Hippocampal formation (tissue), 2 donors: ENCODE data around the gene ZNF267.
"Not testable (repeated sequence)": the region's sequence is repeated elsewhere in the genome, so short reads cannot be mapped to it uniquely, and the experiment has no call there.

ENCODE experiments used
- DNase-seq, 2 donors: peaks; one replicate each; lab custom pipeline; 2025; lab: John Stamatoyannopoulos, UW

The ZNF267 gene

DNA sequence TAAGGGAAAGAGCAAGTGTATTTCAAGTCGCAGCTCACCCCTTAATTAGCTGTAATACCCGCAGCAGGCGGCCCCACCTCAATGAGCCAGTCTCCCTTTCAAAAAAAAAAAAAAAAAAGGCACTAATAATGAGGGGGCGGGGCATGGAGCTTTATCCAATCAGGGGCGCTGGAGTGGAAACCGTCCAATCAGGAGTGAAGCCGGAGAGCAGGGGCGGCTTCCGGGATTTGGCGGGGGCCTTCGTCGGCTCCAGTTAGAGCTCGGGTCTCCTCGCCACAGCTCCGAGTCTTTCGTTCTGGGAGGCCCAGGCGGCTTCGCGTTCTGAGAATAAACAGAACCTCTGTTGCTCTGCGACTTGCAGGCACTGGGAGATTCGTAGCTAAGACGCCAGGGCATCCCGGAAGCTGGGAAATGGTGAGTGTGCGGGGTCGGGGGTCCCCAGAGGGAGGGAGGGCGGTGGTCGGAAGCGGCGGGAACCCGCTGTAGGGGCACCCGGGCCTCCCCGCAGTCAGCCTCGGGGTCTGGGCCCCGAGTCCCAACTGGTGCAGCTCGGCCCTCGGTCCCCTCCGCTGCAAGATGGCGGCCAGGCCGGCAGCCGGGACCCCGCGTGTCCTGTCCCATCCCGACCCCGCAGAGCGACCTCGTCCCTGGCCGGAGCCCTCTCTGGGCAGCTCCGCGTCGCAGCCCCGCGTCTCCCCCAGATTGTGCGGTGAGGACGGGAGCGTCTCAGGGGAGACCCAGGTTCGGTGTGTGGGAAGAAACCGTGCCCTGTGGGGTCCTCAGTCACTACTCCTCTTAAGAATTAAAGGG, at the start of gene ZNF267:
Gene ZNF267 (plus strand): TSS at position 252 of the 810 bp plus-strand sequence. CDS start 160 bp downstream, at position 412.
- DNase-seq = peak; percentile 74 to 84

DNA sequence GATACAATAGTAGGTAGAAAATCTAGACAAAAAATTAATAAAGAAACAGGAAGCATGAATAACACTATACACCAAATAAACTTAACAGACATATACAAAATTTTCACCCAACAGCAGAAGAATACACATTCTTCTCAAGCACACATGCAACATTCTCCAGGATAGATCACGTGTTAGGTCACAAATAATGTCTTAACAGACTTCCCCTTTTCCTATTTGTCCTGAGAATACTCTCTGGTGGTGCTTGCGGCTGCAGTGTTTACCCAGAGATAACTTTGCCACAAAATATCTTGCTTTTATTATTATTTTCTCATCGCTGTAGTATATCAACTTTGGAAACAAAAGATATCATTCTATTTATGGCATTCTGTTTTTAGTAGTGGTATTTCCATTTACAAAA, 40.6 kb upstream of the ZNF267 start:
- no peak for DNase-seq

DNA sequence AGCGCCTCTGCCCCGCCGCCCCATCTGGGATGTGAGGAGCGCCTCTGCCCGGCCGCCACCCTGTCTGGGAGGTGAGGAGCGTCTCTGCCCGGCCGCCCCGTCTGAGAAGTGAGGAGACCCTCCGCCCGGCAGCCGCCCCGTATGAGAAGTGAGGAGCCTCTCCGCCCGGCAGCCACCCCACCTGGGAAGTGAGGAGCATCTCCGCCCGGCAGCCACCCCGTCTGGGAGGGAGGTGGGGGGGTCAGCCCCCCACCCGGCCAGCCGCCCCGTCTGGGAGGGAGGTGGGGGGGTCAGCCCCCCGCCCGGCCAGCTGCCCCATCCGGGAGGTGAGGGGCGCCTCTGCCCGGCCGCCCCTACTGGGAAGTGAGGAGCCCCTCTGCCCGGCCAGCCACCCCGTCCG, 37.2 kb upstream of the ZNF267 start:
- DNase-seq = not testable (repeated sequence)

DNA sequence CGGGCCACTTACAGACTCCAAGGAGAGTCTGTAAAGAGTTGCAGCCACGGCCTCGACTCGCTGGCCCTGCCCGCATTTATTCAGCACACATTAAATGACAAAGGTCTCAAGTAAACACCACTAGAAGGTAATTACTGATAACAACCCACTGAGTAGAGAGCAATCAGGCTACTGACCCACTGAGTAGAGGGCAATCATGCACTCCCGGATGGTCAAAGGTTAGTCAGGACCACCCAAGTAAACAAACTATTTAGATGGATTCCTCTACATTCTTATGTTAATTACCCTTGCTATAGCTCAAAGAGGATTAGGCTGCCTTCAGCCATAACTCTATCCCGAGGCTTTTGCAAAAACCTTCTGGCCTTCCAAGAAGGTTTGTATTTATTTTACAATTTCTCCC, 30.7 kb upstream of the ZNF267 start:
- no peak for DNase-seq

DNA sequence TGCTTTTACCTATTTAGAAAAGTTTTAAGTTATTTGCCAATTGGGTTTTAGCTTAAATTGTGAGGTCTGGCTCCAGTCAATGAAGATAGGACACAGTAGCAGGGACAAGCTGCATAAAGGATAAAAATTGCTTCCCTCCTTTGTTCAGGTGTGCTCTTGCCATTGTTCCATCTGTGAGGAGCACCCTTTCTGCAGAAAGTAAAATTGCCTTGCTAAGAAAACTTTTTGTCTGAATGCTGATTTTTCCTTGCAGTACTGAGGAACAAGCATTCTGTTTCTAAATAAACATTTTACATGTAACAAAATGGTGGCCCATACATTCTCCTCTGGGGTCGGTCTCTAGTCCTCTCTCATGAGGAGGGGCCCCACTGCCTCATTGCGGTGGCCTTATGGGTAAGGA, 25.0 kb upstream of the ZNF267 start:
- not testable (repeated sequence) for DNase-seq

DNA sequence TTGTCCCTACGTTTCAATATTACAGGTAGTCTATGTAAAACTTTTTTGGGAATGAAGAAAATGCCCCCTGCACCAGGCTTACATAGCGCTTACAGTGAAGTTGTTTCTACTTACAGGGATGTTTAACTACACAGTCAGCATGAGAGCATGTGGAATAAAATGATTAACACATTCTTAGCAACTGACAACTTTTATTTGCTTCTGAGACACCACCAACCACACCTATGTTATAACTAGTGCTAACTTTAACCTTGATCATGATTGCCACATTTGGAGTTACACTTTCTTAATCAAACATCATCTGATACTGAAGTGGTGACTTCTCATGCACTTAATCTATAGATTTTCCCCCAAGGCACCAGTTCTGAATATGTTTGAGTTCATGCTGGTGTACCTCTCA, 20.3 kb upstream of the ZNF267 start:
- no peak for DNase-seq

DNA sequence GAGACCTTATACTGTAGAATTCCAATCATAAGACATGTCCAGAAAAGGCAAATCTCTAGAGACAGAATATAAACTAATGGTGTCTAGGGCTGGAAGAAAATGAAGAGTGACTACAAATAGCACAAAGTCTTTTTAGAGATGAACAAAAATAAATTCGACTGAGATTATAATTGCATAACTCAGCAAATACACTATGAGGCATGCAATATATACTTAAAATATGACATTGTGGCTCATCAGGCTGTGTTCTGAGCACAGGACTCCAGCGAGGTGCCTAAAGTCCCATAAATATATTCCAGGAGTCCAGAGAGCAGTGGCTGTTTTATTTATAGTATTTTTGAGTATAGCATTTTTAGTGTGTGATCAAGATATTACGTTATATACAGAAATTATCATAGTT, 13.1 kb upstream of the ZNF267 start:
- no peak for DNase-seq

DNA sequence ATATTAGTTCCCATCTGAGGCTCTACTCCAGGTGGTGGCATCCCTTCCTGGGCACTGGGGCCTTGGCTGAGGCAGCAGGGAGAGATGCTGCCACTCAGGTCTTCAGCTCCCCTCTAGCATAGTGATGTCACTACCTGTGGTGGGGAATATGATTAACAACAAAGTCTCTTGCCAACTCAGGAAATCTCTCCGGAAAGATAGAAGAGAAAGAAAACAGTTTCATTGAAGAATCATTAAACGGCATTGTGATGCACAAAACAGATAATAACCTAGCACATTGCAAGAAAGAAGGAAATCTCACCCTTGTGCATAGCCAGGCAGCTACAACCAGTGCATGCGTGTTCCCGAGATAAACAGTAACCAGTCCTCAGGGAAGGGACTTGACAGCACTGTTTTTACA, 12.2 kb upstream of the ZNF267 start:
- no peak for DNase-seq

DNA sequence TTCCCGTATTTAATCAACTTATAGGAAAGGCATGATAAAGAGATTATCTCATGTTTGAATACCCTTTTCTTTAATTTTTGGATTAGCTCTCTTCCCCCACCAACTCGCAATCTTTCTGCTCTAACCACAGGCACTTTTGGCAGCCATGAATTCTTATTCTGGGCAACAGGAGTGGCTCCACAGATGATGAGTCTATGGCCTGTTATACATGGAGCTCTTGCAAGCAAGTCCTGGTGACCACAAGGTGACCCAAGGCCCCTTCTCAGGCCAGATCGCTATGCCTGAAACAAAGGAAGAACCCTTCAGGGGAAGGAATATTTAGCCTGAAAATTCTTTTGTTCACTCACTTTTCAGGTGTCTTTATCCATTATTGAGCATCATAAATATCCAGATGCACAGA, 10.8 kb upstream of the ZNF267 start:
- DNase-seq = no peak

DNA sequence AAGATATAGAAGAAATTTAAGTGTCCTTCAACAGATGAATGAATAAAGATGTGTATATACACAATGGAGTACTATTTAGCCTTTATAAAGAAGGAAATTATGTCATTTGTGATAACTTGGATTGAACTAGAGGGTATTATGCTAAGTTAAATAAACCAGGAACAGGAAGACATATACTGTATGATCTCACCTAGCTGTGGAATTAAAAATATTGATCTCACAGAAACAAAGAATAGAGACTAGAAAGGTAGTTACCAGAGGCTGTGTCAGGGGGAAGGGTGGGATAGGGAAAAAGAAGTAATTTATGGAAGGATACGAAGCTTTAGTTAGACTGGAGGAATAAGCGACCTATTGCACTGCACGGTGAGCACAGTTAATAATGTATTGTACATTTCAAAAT, 5.4 kb upstream of the ZNF267 start:
- no peak for DNase-seq

DNA sequence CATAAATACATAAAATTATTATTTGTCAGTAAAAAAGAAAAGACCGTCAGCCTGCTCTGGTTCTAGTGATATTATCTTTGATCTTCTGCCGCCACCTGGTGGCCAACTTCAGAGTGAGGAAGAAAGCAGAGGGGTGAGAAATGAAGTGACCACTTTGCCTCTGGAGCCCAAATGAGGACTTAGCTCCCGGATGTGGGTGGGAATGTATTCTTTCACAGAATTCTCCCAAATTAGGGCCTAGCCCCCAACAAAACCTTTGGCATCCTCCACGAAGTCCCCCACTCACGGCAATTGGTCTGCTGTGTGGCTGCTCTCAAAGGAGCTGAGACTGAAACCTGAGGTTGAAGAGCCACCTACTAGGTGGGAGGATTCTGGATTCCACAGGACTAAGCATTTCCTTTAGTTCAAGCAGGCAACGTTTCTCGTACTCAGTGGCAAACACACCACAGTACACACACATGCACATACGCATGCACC, 4.9 kb upstream of the ZNF267 start:
- peak; percentile 61 to 69 for DNase-seq

DNA sequence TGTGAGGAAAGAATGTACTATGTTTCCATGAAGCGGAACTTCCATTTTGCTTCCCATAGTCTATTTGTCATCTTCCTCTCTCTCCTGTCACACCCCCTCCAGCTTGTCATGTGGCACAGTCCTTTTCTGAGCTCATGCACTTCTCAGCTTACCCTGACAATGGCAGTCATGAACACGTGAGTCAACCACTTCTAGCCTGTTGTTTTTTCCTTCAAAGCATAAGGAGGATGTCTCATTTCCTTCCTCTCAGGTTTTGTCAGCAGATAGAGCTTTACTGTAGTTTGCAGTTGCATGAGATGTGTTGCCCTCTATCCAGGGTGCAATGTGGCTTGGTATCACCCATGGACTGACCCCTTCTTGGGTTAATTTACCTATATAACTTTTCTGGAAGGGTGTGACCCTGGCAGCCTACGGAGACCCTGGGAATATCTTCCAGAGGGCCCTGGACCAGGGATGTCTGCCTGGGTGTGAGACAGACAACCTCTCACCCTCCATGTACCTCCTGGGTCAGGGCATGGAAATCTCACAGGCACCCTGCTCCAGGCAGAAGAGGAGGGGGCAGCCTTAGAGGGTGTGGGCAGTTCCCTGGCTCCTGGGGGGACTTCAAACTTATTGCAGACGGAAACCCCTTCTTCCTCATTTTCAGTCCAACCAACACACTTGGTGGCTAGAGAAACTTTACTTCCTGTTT, 4.0 kb upstream of the ZNF267 start:
- DNase-seq = peak; percentile 17 to 33

DNA sequence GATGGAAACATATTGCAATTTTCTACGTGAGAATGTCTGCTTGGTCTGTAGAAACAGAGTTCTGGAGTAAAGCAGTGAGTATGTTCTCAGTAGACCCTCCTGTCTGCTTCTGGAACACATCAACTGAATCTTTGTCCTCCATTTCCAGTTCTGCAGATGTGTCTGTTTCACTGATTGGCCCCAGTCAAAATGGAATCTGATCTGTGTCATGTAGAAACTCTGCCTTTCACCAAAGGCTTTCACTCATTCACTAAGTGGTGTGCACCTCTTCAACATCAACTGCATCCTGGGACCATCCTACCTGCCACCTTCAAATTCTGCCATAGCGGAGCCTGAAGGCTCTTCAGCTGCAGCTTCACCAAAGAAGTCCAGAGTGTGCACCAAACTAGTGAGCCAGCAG, 2.8 kb upstream of the ZNF267 start:
- no peak for DNase-seq

DNA sequence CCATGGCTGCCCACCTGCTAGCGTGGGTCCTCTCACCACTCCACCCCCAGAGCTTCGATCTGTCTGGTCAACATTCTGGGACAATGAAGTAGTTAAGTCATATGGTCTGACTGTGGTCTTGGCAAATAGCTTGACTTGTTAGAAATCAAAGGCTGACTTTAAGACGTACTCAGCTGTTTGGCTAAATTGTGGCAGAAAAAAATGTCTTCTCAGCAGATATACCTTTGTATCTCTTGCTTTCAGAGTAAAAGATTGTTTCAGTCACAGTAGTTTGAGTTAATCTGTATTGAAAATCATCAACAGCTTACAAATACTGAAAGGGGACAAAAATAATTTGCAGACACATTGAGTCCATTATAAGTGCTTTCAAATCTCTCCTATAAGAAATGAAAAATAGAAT, 2.1 kb upstream of the ZNF267 start:
- DNase-seq = no peak

DNA sequence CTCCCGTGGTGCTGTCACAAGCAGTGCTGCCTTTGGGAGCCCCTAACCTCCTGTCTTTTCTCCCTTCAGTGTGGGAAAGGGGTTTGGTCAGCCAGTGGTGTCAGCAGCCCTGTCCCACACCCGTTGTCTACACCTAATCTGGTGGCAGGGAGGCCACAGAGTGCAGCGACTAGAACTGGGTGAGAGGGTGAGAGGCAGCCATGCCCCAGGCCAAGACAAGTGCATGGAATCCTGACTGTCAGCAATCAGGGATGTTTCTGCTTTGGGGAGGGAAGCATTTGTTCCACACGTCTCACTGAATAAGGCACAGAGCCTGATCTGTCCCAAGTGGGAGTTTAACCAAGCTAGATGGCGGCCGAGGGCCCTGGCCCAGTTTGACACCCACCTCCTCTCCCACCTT, 1.4 kb upstream of the ZNF267 start:
- DNase-seq = no peak

DNA sequence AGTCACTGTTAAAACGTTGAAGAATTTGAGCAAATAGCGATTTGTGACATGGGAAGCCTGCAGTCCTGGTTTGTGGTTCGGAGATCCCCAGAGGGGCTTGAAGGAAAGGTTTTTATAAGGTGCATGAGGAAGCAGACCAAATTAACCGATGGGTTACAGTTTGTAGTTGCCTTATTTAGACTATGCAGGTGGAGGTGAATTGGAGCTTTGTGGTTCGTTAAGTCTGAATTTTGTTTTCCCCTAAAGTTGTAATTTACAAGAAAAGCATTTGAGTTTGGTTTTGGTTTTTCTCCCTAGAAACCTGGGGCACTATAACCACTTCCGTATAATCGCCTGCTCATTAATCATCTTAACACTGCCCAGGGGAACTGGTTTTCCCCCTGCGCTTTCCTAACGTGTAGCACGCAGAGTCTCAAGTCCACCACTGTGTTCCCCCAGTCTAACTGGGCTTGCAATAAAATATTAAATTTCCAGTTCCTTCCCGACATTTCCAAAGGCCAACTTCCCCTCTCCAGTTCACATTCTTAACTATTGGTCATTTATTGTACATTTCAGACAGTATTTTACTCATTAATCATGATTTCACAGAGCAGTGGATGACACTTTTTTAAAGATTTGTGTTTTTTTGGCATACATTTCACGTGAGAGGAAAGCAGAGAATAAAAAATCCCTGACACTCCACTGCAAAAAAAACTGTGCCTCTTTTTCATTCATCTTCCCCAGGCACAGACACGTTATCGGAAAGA, 932 bp downstream of the ZNF267 start:
- no peak for DNase-seq

DNA sequence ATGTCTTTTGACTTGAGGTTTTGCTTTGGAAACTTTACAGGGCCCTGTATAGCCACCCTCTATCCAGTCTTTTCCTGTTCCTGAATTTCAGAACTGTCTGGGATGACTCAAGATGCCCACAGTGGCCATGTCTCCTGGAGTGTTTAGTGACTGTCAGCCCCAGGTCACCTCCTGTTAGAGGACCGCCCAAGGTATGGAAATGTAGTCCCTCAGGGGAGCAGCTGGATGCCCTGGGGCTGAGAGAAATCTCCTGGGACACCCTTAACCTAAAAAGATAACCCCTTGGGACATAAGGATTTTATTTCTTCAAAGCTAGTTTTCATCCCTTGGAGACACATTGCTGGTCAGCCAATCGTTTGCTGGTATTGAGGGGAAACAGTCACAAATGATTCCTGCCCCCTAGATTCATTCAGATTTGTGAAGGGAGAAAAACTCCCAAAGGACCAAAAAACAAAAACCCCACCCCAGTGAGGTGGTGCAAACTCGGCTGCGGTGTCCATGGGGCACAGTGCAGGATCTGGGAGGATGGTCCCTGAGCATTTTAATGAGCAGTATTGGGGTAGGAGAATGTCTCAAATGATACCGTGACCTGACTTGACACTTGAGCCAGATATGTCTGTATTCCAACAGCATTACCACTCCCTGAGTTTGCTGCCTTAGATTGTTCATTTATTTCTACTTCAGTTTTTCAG, 1.7 kb downstream of the ZNF267 start:
- no peak for DNase-seq

DNA sequence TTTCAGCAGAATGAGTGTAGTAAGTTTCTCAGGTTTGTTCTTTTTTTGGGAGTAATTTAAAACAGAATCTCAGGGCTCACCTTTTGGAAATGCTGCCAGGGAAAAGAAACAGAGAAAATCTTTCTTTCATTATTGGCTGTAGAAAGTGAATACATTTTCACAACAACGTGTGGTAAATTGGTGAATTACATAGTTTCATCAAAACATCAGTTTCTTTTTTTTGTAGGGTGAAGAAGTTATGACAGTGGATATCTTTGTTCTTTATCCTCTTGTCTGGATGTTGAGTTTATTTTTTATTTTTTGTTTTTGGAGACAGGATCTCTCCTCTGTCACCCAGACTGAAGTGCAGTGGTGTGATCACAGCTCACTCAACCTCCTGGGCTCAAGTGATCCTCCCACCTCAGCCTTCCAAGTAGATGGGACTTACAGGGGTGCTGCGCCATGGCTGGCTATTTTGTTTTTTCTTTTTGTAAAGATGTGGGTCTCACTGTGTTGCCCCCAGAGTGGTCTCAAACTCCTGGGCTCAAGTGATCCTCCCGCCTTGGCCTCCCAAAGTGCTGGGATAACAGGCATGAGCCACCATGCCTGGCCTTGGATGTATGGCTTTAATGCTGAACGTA, 2.4 kb downstream of the ZNF267 start:
- DNase-seq = no peak

DNA sequence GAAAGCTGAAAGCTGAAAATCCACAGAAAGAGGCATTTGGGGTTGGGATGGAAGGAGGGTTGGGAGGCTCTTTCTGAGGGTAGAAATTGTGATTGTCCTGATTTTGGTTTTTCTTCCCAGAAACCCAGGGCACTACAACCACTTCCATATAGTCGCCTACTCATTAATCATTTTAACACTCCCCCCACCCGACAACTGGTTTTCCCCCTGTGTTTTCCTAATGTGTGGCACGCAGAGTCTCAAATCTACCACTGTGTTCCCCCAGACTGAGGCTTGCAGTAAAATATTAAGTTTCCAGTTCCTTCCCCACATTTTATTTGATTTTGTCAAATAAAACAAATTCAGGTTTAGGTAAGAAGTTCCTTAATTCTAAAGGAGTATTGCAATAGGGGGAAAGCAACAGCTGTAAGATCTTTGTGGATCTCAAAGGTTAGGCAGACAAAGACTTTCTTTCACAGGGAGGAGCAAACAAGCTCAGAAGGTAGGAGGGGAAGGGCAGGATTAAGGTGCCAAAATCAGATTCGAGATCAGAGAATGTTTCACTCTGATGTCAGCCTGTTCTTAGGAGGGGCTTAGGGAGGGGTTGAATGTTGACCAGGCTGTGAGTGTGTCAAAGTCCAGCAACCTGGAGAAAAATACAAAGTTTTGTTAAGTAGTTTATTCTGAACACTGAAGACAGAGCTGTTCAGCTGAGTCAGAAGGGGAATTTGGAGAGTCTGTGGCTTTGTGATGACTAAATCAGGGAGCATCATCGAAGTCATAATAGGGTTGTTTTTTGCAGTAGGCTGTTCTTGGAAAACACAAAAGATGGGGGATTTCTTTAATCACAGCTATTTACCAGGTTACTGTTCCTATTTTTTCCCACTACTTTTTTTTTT, 3.6 kb downstream of the ZNF267 start:
- no peak for DNase-seq

DNA sequence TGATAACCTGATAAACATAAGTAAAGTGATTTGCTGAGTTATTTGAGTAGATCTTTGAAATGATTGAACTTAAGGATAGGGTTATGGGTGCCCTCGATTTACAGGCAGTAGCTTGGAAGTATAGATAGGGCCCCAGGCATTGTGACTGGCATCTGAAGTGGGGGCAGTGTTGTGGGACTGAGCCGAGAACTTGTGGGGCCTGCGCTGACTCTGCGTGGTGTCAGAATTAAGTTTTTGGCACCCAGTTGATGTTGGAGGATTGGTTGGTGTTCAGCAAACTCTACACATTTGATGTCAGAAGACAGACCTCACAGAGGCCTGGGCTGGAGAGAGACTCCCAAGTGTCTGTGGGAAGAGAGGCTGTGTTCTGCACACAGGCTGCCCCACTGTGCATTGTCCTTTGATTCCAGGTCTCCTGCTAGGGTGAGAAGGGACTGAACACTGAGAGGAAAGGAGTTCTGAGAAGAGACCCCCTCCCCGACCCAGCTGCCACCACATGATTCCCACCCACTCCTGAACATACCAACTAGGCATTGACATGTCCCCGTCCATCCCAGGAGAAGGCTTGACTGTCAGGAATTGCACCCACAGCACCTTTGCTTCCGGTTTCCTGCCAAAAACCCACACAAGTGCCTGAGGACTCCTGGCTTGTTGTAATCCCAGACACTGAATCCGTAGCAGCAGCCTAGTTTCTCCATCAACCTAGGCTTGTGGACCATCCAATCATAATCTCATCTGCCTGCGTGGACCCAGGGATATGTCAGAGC, 4.5 kb downstream of the ZNF267 start:
- no peak for DNase-seq
